Choroid plexus epithelial cell (primary cell): Measurements from ENCODE around the gene BPIFB6.
"Not testable (repeated sequence)": the region's sequence is repeated elsewhere in the genome, so short reads cannot be mapped to it uniquely, and the experiment has no call there.

ENCODE experiments used
- DNase-seq: peaks from one replicate; pipeline ENCODE4 v3.0.0-alpha.2; 2010; ENCODE audit warnings: low read depth
- H3K4me3 ChIP-seq: 2 replicates; pipeline ENCODE4 v1.5.1; 2011; ENCODE audit warnings: low read depth, mild to moderate bottlenecking, control low read depth, low read length, moderate library complexity
- TF ChIP-seq, protein P1 (sequence below): conservative IDR thresholded peaks from 2 replicates; pipeline ENCODE4 v1.5.1; 2011; ENCODE audit warnings: low read depth, mild to moderate bottlenecking, control low read depth, inconsistent platforms, low read length, moderate library complexity

The BPIFB6 gene

DNA sequence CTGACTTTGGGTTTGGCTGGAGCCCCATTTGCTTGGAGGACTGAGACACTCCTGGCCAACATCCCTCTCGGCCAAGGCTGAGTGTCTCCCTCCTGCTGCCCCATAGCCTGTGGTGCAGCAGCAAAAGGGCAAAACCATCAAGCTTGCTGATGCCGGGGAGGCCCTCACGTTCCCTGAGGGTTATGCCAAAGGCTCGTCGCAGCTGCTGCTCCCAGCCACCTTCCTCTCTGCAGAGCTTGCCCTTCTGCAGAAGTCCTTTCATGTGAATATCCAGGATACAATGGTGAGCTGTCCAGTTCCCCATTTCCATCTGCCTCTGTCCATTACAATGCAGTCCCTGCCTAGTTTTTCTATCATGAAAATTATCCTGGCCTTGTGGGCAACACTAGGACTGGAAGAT, 6.0 kb downstream of the BPIFB6 start:
- TF ChIP-seq, protein P1, sequence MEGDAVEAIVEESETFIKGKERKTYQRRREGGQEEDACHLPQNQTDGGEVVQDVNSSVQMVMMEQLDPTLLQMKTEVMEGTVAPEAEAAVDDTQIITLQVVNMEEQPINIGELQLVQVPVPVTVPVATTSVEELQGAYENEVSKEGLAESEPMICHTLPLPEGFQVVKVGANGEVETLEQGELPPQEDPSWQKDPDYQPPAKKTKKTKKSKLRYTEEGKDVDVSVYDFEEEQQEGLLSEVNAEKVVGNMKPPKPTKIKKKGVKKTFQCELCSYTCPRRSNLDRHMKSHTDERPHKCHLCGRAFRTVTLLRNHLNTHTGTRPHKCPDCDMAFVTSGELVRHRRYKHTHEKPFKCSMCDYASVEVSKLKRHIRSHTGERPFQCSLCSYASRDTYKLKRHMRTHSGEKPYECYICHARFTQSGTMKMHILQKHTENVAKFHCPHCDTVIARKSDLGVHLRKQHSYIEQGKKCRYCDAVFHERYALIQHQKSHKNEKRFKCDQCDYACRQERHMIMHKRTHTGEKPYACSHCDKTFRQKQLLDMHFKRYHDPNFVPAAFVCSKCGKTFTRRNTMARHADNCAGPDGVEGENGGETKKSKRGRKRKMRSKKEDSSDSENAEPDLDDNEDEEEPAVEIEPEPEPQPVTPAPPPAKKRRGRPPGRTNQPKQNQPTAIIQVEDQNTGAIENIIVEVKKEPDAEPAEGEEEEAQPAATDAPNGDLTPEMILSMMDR, result no peak
- DNase-seq, result no peak
- no peak overlapping the region for H3K4me3 ChIP-seq

- TF ChIP-seq, protein P1, result no peak
- no peak overlapping the region for H3K4me3 ChIP-seq
- no peak for DNase-seq
Measured at GRCh38 chr20:33038243-33038642, 6.8 kb downstream of the BPIFB6 start.

- no peak overlapping the region for H3K4me3 ChIP-seq
- no peak for DNase-seq
- TF ChIP-seq, protein P1, result no peak
Measured at GRCh38 chr20:33042430-33042829, 11.0 kb downstream of the BPIFB6 start.

DNA sequence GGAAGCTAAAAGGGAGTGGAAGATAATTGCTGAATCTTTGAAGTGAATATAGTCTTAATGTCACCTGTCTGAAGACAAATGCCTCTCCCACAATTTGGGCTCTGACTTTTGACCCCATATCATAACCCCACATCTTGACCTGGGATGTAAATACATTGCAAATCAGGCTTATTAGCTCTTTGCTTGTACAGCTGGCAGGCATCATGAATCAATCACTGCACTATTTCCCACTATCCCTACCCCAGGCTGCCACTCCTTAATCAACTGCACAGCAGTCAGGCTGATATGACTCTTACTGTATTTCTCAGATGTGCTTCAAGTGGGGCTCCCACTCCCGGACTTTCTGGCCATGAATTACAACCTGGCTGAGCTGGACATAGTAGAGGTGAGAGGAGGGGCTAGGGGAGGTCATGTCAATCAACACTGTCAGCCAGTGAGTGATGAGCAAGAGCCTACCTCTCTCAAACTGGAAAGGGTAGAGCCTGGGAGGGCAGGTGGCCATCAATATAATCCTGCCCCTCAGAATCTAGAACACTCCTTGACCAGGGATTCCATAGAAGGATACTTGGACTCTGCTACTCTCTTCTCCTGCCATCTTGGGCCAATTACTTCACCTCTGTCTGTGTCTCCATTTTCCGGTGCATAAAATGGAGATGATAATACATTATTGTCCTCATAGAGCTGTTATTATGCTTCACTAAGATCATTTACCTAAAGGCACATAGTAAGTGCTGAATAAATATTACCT, 11.7 kb downstream of the BPIFB6 start:
- no peak overlapping the region for H3K4me3 ChIP-seq
- no peak for DNase-seq
- TF ChIP-seq, protein P1, result no peak

DNA sequence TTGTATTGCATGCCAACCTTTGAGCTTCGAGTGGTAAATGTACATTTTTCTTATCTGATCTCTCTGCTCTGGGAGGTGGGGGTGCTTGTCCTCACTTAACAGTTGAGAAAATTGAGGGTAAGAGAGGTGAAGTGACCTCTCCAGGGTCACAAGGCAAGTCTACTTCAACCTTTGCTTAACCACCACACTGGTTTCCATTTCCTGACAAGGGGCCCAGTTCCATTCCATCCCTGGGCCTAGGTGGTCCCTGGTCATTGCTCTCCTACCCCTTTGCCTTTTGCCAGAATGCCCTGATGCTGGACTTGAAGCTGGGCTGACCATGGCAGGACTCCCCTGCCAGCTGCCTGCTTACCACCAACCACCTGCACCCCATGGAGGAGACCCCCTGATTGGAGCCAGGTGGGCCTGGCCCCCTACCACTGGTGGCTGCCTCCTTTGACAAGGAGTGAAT, 12.3 kb downstream of the BPIFB6 start:
- no peak overlapping the region for H3K4me3 ChIP-seq
- no peak for DNase-seq
- TF ChIP-seq, protein P1, result no peak

DNA sequence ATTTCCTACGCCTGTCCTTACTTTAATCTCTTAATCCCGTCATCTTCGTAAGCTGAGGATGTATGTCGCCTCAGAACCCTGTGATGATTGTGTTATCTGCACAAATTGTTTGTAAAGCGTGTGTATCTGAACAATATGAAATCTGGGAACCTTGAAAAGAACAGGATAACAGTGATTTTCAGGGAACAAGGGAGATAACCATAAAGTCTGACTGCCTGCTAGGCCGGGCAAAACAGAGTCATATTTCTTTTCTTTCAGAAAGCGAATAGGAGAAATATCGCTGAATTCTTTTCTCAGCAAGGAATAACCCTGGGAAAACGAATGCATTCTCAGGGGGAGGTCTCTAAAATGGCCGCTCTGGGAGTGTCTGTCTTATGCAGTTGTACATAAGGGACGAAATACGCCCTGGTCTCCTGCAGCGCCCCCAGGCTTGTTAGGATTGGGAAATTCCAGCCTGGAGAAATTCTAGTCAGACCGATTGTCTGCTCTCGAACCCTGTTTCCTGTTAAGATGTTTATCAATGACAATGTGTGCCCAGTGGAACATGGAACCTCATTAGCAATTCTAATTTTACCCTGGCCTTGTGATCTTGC, 13.8 kb downstream of the BPIFB6 start:
- not testable (repeated sequence) for H3K4me3 ChIP-seq, DNase-seq

DNA sequence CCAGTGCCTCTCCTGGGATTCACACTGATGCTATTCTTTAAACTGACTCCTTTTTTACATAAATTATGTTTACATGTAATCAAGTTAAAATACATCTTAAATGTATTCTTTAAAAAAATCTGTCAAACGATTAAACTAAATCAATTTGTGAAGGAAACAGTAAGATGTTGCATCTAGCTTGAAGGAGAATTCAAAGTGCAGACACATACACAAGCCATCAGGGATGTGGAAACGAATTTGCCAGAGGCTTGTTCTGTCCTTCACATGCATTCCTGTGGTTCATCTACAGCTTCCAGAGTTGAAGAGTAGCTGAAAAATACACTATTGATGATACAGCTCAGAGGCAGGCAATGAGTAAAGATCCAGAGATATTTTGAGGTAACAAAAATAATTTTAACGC, 15.0 kb downstream of the BPIFB6 start:
- TF ChIP-seq, protein P1, result no peak
- peak; percentile 1 for DNase-seq
- H3K4me3 ChIP-seq, result no peak overlapping the region
